ENCODE data around the gene RNPEPL1. TPM values are rescaled to one million over a fixed set of nuclear protein-coding genes. Genes with fewer than 3 reads are reported as not detected.

RNPEPL1 gene
- total and polyA plus RNA-seq, 10 of the 15 experiments (the other 5 are each of a cell fraction or from before 2014, with no cell fraction given) = 0.24 to 49.5 (median 6.8) TPM

- no peak overlapping the region for H3K27ac ChIP-seq (ENCODE audit: control insufficient read depth, insufficient read depth)
- no peak overlapping the region for H3K4me2 ChIP-seq (ENCODE audit: control insufficient read depth, insufficient read depth)
- FAIRE-seq (no peak), DNase-seq (ENCODE audit: low read depth, low spot score) (no peak), ATAC-seq (no peak)
- peaks cover 0 to 15% of the 10 kb centered on the region in 2 experiments; a peak in 1 of 4 replicates for H3K36me3 ChIP-seq (ENCODE audit: control insufficient read depth in 2 of 2, insufficient read depth in 2 of 2, low read length in 1 of 2)
- H3K4me3 ChIP-seq = no peak overlapping the region
- TF ChIP-seq IRF4 (IDR thresholded peaks at IDR 0.05; ENCODE audit: low read depth, low read length) (no peak), EZH2 (IDR thresholded peaks at IDR 0.05; ENCODE audit: borderline replicate concordance, control insufficient read depth, low read depth, low read length) (no peak), YY1 (IDR thresholded peaks at IDR 0.05; ENCODE audit: low read depth, low read length) (no peak), CUX1 (IDR thresholded peaks at IDR 0.05; ENCODE audit: insufficient replicate concordance, low read depth, low read length) (no peak), NR2C2 (IDR thresholded peaks at IDR 0.05; ENCODE audit: borderline replicate concordance, control insufficient read depth, insufficient read length, low read depth) (no peak), ZBTB40 (IDR thresholded peaks at IDR 0.05; ENCODE audit: borderline replicate concordance) (no peak), TBL1XR1 (IDR thresholded peaks at IDR 0.05; ENCODE audit: low read depth, low read length) (no peak), CHD4 (IDR thresholded peaks at IDR 0.05) (no peak), CHD1 (IDR thresholded peaks at IDR 0.05; ENCODE audit: low read depth, low read length) (no peak), MTA3 (IDR thresholded peaks at IDR 0.05; ENCODE audit: borderline replicate concordance, low read length) (no peak)
- H3K79me2 ChIP-seq (ENCODE audit: control insufficient read depth, insufficient read depth, low read length) = peaks cover 32% of the 10 kb centered on the region
- CTCF ChIA-PET = interaction anchor here (1.0 to 1.7 kb wide), 3 partner anchors 10 to 42 kb away, joined by 3 to 8 read pairs (median 4); no protein-coding TSS in a partner anchor
- H4K20me1 ChIP-seq (ENCODE audit: control insufficient read depth, insufficient read depth) = no peaks in the 10 kb centered on the region
- H3K9ac ChIP-seq (ENCODE audit: control insufficient read depth, insufficient read depth, low read length) = no peak overlapping the region
- no peak overlapping the region for H2AFZ ChIP-seq (ENCODE audit: control insufficient read depth, low read depth, low read length)
- SMC1A ChIA-PET (ENCODE audit: uncharacterized antibody, unreplicated experiment) = interaction anchor here (1.1 to 12.1 kb wide), 2 partner anchors 30 to 42 kb away, joined by 4 to 124 read pairs; partner anchors contain the start of gene CAPN10
- WGBS (ENCODE audit: insufficient coverage, insufficient replicate concordance, low lambda C conversion rate, missing lambda C conversion rate) = 89% methylated on average over 16 of the region's 16 CpGs
- H3K27me3 ChIP-seq (replicated peaks in 1 of 2; ENCODE audit: control insufficient read depth in 2 of 2, insufficient read depth in 2 of 2, low read length in 1 of 2) = no peaks in the 10 kb centered on the region
- peaks cover 39% of the 10 kb centered on the region for H3K4me1 ChIP-seq (ENCODE audit: control insufficient read depth, insufficient read depth, low read length)
- intact Hi-C loops (cut with micrococcal nuclease; ENCODE audit: unreplicated experiment) = no loop called here
- no TSS peak for BruUV-seq (replicated peaks)
- no peaks in the 10 kb centered on the region; the same call in 2 of the 3 replicates for H3K9me3 ChIP-seq (replicated peaks; ENCODE audit: control insufficient read depth, insufficient read depth, low read length)
- POLR2A ChIA-PET = no interaction called here
- RAD21 ChIA-PET (ENCODE audit: unreplicated experiment) = interaction anchor here (1.5 kb wide), 1 partner anchor 10 kb away, joined by 5 read pairs; no protein-coding TSS in a partner anchor
- in situ Hi-C loops (cut with MboI) = no loop called here
Measured at GRCh38 chr2:240555541-240556250, 12.6 kb upstream of the RNPEPL1 start.

Data from GM12878 (cell line).